CD14-positive monocyte (primary cell): Measurements from ENCODE around the gene RGL3. TPM values are rescaled to one million over a fixed set of nuclear protein-coding genes. Genes with fewer than 3 reads are reported as not detected.
A peak's percentile ranks its signal among the peaks of the same experiment; 100 is the strongest.

Source experiments
- DNase-seq, 3 donors: peaks; one replicate each; pipeline ENCODE4 v3.0.0-alpha.2; 2011 to 2022
- H2AFZ ChIP-seq: 2 replicates; pipeline ENCODE4 v1.6.0; 2012; ENCODE audit warnings: mild to moderate bottlenecking, low read depth, low read length, inconsistent platforms; ENCODE audit not compliant: insufficient read depth, poor library complexity, severe bottlenecking
- H3K27ac ChIP-seq, 2 donors: 1 replicate in 1 of 2; 2 replicates in 1 of 2; pipeline ENCODE4 v1.5.1; 2012 to 2013; ENCODE audit warnings: low read length in 2 of 2, control low read depth in 1 of 2, inconsistent platforms in 1 of 2, low read depth in 1 of 2, mild to moderate bottlenecking in 1 of 2
- H3K27me3 ChIP-seq, 2 donors: one replicate each; pipeline versions ENCODE4 v1.6.0 to v1.6.1; 2011 to 2013; ENCODE audit warnings: low read length in 2 of 2; ENCODE audit not compliant: control insufficient read depth in 2 of 2, insufficient read depth in 2 of 2
- H3K36me3 ChIP-seq, 2 donors: replicated peaks in 1 of 2; 1 replicate in 1 of 2; 2 replicates in 1 of 2; pipeline versions ENCODE4 v1.5.1 to v1.6.1; 2012 to 2013; ENCODE audit warnings: low read length in 2 of 2, control low read depth in 1 of 2, inconsistent platforms in 1 of 2, mild to moderate bottlenecking in 1 of 2; ENCODE audit not compliant: insufficient read depth in 2 of 2, control insufficient read depth in 1 of 2
- H3K4me1 ChIP-seq, 2 donors: 1 replicate in 1 of 2; 2 replicates in 1 of 2; pipeline versions ENCODE4 v1.5.1 to v1.6.1; 2012 to 2013; ENCODE audit warnings: low read length in 2 of 2, control low read depth in 1 of 2, inconsistent platforms in 1 of 2, mild to moderate bottlenecking in 1 of 2, moderate library complexity in 1 of 2; ENCODE audit not compliant: insufficient read depth in 2 of 2, control insufficient read depth in 1 of 2
- H3K4me2 ChIP-seq: replicated peaks from 2 replicates; pipeline ENCODE3; 2012; ENCODE audit warnings: low read length, moderate library complexity, mild to moderate bottlenecking; ENCODE audit not compliant: poor library complexity, severe bottlenecking; ENCODE audit errors: extremely low read depth
- H3K4me3 ChIP-seq, 3 experiments: fragments of 200-600 bp in 1 of 3; sonication (generic) in 1 of 3; replicated peaks in 1 of 3; 1 replicate in 2 of 3; 2 replicates in 1 of 3; pipeline ENCODE4 v1.5.1; 2011 to 2013; ENCODE audit warnings: low read length in 3 of 3, mild to moderate bottlenecking in 3 of 3, control low read depth in 2 of 3, low read depth in 2 of 3, inconsistent platforms in 1 of 3, moderate library complexity in 1 of 3
- H3K79me2 ChIP-seq: 2 replicates; pipeline ENCODE4 v1.6.0; 2012; ENCODE audit warnings: mild to moderate bottlenecking, control low read depth, inconsistent platforms, low read length, moderate library complexity; ENCODE audit not compliant: insufficient read depth
- H3K9ac ChIP-seq: 2 replicates; pipeline ENCODE4 v1.6.0; 2017; ENCODE audit warnings: low read length, mild to moderate bottlenecking; ENCODE audit not compliant: insufficient read depth, poor library complexity, severe bottlenecking
- H3K9me3 ChIP-seq, 2 donors: replicated peaks in 1 of 2; 1 replicate in 1 of 2; 2 replicates in 1 of 2; pipeline versions ENCODE4 v1.5.1 to v1.6.1; 2012 to 2013; ENCODE audit warnings: low read length in 2 of 2, control low read depth in 1 of 2; ENCODE audit not compliant: control insufficient read depth in 1 of 2, insufficient read depth in 1 of 2
- H4K20me1 ChIP-seq: 2 replicates; pipeline ENCODE4 v1.6.0; 2012; ENCODE audit warnings: mild to moderate bottlenecking, low read length, control low read depth, moderate library complexity; ENCODE audit not compliant: insufficient read depth
- H3K27ac Mint-ChIP-seq, 7 donors: one replicate each; pipeline ENCODE4 v1.8.0; 2020; ENCODE audit warnings: mild to moderate bottlenecking in 7 of 7, mixed read lengths in 7 of 7, moderate library complexity in 6 of 7, inconsistent platforms in 2 of 7
- H3K27me3 Mint-ChIP-seq, 3 donors: one replicate each; pipeline ENCODE4 v1.8.0; 2021 to 2022; ENCODE audit warnings: low read depth in 3 of 3, mild to moderate bottlenecking in 3 of 3, mixed read lengths in 3 of 3, moderate library complexity in 3 of 3, inconsistent platforms in 1 of 3
- H3K36me3 Mint-ChIP-seq, 2 donors: one replicate each; pipeline ENCODE4 v1.8.0; 2020; ENCODE audit warnings: mixed read lengths in 2 of 2, inconsistent platforms in 1 of 2, mild to moderate bottlenecking in 1 of 2
- H3K4me1 Mint-ChIP-seq: one replicate; pipeline ENCODE4 v1.8.0; 2020; ENCODE audit warnings: mild to moderate bottlenecking, mixed read lengths
- H3K4me3 Mint-ChIP-seq, 2 donors: one replicate each; pipeline ENCODE4 v1.8.0; 2020; ENCODE audit warnings: mild to moderate bottlenecking in 2 of 2, mixed read lengths in 2 of 2, moderate library complexity in 1 of 2
- H3K9me3 Mint-ChIP-seq, 7 donors: one replicate each; pipeline ENCODE4 v1.8.0; 2020 to 2022; ENCODE audit warnings: mixed read lengths in 7 of 7, mild to moderate bottlenecking in 6 of 7, moderate library complexity in 6 of 7, inconsistent platforms in 2 of 7
- CTCF ChIP-seq: fragments of 200-600 bp; IDR thresholded peaks from one replicate; pipeline ENCODE4 v1.8.0; 2022; ENCODE audit warnings: antibody characterized with exemption, mild to moderate bottlenecking
- WGBS: methylation state at CpG from one replicate; pipeline ENCODE4 v1.1.5; 2013; ENCODE audit warnings: missing lambda C conversion rate; ENCODE audit not compliant: insufficient coverage; 5-methylcytosine and 5-hydroxymethylcytosine counted together
- intact Hi-C, 2 donors: fragments of 100-400 bp; cut with micrococcal nuclease; formaldehyde crosslinking; loops; one replicate each; pipeline versions ENCODE4 v1.15.0 to v1.15.1; 2023
- polyA plus RNA-seq, 3 donors: library from polyadenylated mRNA; depleted of rRNA in 1 of 3; unstranded in 2 of 3; stranded (reverse) in 1 of 3; fragments of 300-500 nt in 2 of 3; fragments of >200 nt in 1 of 3; fragmentation: Illumina TruSeq in 2 of 3; gene quantifications; 1 replicate in 2 of 3; 2 replicates in 1 of 3; pipeline ENCODE4 v1.2.3, GENCODE V29; 2012 to 2021

The RGL3 gene
- polyA plus RNA-seq, 3 donors = 1.7 TPM; not detected in 2

- Mint-ChIP-seq H3K4me1 (peaks cover 2% of the 10 kb centered on the region), H3K27ac (peak overlapping the region in 2 of 7 donors; percentile 19 to 74), H3K4me3 (no peak overlapping the region), H3K36me3 (peaks cover 58 to 84% of the 10 kb centered on the region in 2 donors), H3K9me3 (no peaks in the 10 kb centered on the region), H3K27me3 (no peaks in the 10 kb centered on the region)
- Histone ChIP-seq H3K4me2 (no peak overlapping the region), H3K9ac (no peak overlapping the region), H3K79me2 (no peaks in the 10 kb centered on the region), H3K4me3 (no peak overlapping the region), H3K4me1 (no peaks in the 10 kb centered on the region), H3K27me3 (no peaks in the 10 kb centered on the region), H2AFZ (no peak overlapping the region), H4K20me1 (peaks cover 49% of the 10 kb centered on the region), H3K9me3 (no peaks in the 10 kb centered on the region), H3K36me3 (peaks cover 57 to 68% of the 10 kb centered on the region in 2 donors), H3K27ac (no peak overlapping the region)
- no CpG with 5 or more reads among the region's 5 CpGs for WGBS
- intact Hi-C loops = no loop called here
- no peak for TF ChIP-seq CTCF
- no peak for DNase-seq
These were observed 54.2 kb downstream of the RGL3 start for GRCh38 chr19:11364935-11365334.

GRCh38 chr19:11364296-11364904 is 54.7 kb downstream of the RGL3 start:
- H3K4me1 Mint-ChIP-seq = peaks cover 2% of the 10 kb centered on the region
- H3K27me3 Mint-ChIP-seq = no peaks in the 10 kb centered on the region
- Histone ChIP-seq H4K20me1 (peaks cover 54% of the 10 kb centered on the region), H2AFZ (no peak overlapping the region), H3K4me3 (no peak overlapping the region), H3K79me2 (no peaks in the 10 kb centered on the region), H3K9me3 (no peaks in the 10 kb centered on the region), H3K27ac (no peak overlapping the region), H3K9ac (no peak overlapping the region), H3K4me1 (no peaks in the 10 kb centered on the region), H3K27me3 (no peaks in the 10 kb centered on the region), H3K36me3 (peaks cover 63 to 73% of the 10 kb centered on the region in 2 donors), H3K4me2 (no peak overlapping the region)
- no peak overlapping the region for H3K4me3 Mint-ChIP-seq
- TF ChIP-seq CTCF = no peak
- H3K36me3 Mint-ChIP-seq = peaks cover 61 to 85% of the 10 kb centered on the region in 2 donors
- H3K9me3 Mint-ChIP-seq = no peaks in the 10 kb centered on the region
- peak overlapping the region in 2 of 7 donors; percentile 14 to 19 for H3K27ac Mint-ChIP-seq
- DNase-seq = no peak
- intact Hi-C loops = no loop called here
- over 99% methylated on average over 21 of the region's 28 CpGs for WGBS
